Calu3 (cell line): ENCODE data around the gene TMEM221. TPM values are rescaled to one million over a fixed set of nuclear protein-coding genes. Genes with fewer than 3 reads are reported as not detected.

Experiments used
- BruUV-seq: library from RNA; stranded (reverse); fragments of 400-500 nt; replicated peaks from 2 replicates; lab custom pipeline; 2021; lab: Mats Ljungman, UMichigan
- CTCF ChIA-PET: fragments of 300-600 bp; sonication (Branson Sonifier 250); formaldehyde crosslinking; loops from one replicate; lab custom pipeline; 2022; ENCODE audit warnings: antibody characterized with exemption; lab: Charles Lee
- DNase-seq: peaks from one replicate; pipeline ENCODE4 v3.0.0; 2022
- H3K27ac Mint-ChIP-seq: one replicate; pipeline ENCODE4 v1.8.0; 2022; ENCODE audit warnings: mixed read lengths; ENCODE audit not compliant: unreplicated experiment
- H3K27me3 Mint-ChIP-seq: one replicate; pipeline ENCODE4 v1.8.0; 2022; ENCODE audit warnings: mixed read lengths; ENCODE audit not compliant: unreplicated experiment
- H3K36me3 Mint-ChIP-seq: one replicate; pipeline ENCODE4 v1.8.0; 2022; ENCODE audit warnings: mild to moderate bottlenecking, moderate library complexity, mixed read lengths; ENCODE audit not compliant: insufficient read depth, unreplicated experiment
- H3K4me1 Mint-ChIP-seq: one replicate; pipeline ENCODE4 v1.8.0; 2022; ENCODE audit warnings: mild to moderate bottlenecking, low read depth, mixed read lengths; ENCODE audit not compliant: unreplicated experiment
- H3K4me3 Mint-ChIP-seq: one replicate; pipeline ENCODE4 v1.8.0; 2022; ENCODE audit warnings: mild to moderate bottlenecking, low read depth, moderate library complexity, mixed read lengths; ENCODE audit not compliant: unreplicated experiment
- H3K9me3 Mint-ChIP-seq: one replicate; pipeline ENCODE4 v1.8.0; 2022; ENCODE audit warnings: low read depth, mixed read lengths; ENCODE audit not compliant: unreplicated experiment
- CTCF ChIP-seq: fragments of 200-600 bp; IDR thresholded peaks from one replicate; pipeline ENCODE4 v1.8.0; 2022; ENCODE audit warnings: antibody characterized with exemption; ENCODE audit not compliant: unreplicated experiment
- intact Hi-C: fragments of 100-400 bp; cut with micrococcal nuclease; formaldehyde crosslinking; loops from one replicate; pipeline ENCODE4 v1.10.0; 2022; ENCODE audit not compliant: unreplicated experiment
- total RNA-seq: library from RNA; stranded (reverse); gene quantifications from 2 replicates; pipeline ENCODE4 v1.2.3, GENCODE V29; 2022

Gene TMEM221
- total RNA-seq, 1 experiment from 2014 or later = 0.59 TPM

GRCh38 chr19:17423429-17424208, 24.8 kb downstream of the TMEM221 start:
- Mint-ChIP-seq H3K27me3 (no peaks in the 10 kb centered on the region), H3K4me1 (no peaks in the 10 kb centered on the region), H3K27ac (no peak overlapping the region), H3K9me3 (no peaks in the 10 kb centered on the region), H3K4me3 (no peak overlapping the region), H3K36me3 (peaks cover 21% of the 10 kb centered on the region)
- DNase-seq = no peak
- no peak for TF ChIP-seq CTCF
- intact Hi-C loops = no loop called here
- BruUV-seq = no TSS peak
- CTCF ChIA-PET = no interaction called here

- TF ChIP-seq CTCF = no peak
- intact Hi-C loops = no loop called here
- H3K4me1 Mint-ChIP-seq = no peaks in the 10 kb centered on the region
- BruUV-seq = no TSS peak
- H3K27ac Mint-ChIP-seq = no peak overlapping the region
- H3K27me3 Mint-ChIP-seq = no peaks in the 10 kb centered on the region
- CTCF ChIA-PET = no interaction called here
- no peak overlapping the region for H3K4me3 Mint-ChIP-seq
- H3K9me3 Mint-ChIP-seq = no peaks in the 10 kb centered on the region
- no peak for DNase-seq
- peaks cover 21% of the 10 kb centered on the region for H3K36me3 Mint-ChIP-seq
Observed at GRCh38 chr19:17421942-17422341, 26.5 kb downstream of the TMEM221 start.

- no peak for TF ChIP-seq CTCF
- H3K4me1 Mint-ChIP-seq = no peaks in the 10 kb centered on the region
- no TSS peak for BruUV-seq
- H3K27ac Mint-ChIP-seq = no peak overlapping the region
- peak; percentile 35 for DNase-seq
- H3K27me3 Mint-ChIP-seq = no peaks in the 10 kb centered on the region
- H3K9me3 Mint-ChIP-seq = no peaks in the 10 kb centered on the region
- peak overlapping the region; percentile 78 for H3K4me3 Mint-ChIP-seq
- intact Hi-C loops = no loop called here
- H3K36me3 Mint-ChIP-seq = peaks cover 21% of the 10 kb centered on the region
- CTCF ChIA-PET = interaction anchor here (0.6 kb wide), 1 partner anchor 136 kb away, joined by 3 read pairs; no protein-coding TSS in a partner anchor
Observed at GRCh38 chr19:17420475-17420924, 28.0 kb downstream of the TMEM221 start.

DNA sequence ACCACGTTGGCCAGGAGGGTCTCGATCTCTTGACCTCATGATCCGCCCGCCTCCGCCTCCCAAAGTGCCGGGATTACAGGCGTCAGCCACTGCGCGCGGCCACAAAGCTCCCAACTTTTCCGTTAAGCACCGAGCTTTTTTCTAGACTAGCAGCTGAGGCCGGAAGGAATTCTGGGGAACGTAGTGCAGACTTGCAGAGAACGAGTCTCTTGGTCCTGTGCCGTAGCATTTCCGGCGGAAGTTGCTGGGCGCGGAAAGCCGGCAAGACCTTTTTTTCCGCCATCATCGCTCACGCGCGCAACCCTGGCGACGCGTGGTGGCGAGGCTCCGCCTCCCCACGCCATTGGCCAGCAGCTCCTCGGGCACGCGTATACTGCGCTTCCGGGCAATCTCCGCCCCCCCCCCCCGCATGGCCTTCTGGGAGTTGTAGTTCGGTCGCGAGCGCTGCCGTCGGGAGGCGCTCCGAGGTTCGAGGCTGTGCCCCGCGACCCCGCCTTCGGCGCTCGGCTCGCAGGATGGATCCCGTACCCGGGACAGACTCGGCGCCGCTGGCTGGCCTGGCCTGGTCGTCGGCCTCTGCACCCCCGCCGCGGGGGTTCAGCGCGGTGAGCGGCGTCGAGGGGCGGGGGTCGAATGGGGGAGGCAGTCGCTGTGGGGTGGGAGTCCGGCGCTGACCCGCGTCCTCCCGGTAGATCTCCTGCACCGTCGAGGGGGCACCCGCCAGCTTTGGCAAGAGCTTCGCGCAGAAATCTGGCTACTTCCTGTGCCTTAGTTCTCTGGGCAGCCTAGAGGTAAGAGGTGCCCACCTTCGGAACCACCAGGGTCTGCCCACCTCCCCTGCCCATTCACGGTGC, 28.6 kb downstream of the TMEM221 start, which contains the start of gene MVB12A:
TSS of gene MVB12A (plus strand) at position 427 of the 854 bp plus-strand sequence. CDS start at position 516, 89 bp downstream.
- TF ChIP-seq CTCF = no peak
- Mint-ChIP-seq H3K9me3 (no peaks in the 10 kb centered on the region), H3K27me3 (no peaks in the 10 kb centered on the region), H3K4me1 (no peaks in the 10 kb centered on the region), H3K4me3 (peak within 1 kb of the TSS; percentile 78), H3K27ac (peak within 1 kb of the TSS; percentile 64), H3K36me3 (peaks cover 21% of the 10 kb centered on the region)
- no TSS peak for BruUV-seq
- CTCF ChIA-PET = interaction anchor here (0.5 to 1.1 kb wide), 5 partner anchors 10 to 311 kb away, joined by 3 to 5 read pairs (median 3); no protein-coding TSS in a partner anchor
- peak; percentile 92 for DNase-seq
- intact Hi-C loops = no loop called here
